Stimulated activated naive B cell treated with anti-CD40 and anti-IgM and Interleukin-4, amounts not matched to agents 10 μg/mL and 1 μg/mL and 100 μg/mL, for 72 hours (primary cell): Measurements from ENCODE around the gene TARBP2.

Source experiments
- ATAC-seq, 2 donors: fragments of 150-1000 bp; cut with Tn5 transposase; replicated peaks; 2 replicates each; pipeline ENCODE4 v1.10.0; 2021; ENCODE audit warnings: moderate library complexity in 1 of 2
- DNase-seq: peaks from one replicate; pipeline ENCODE4 v3.0.0; 2021
- H3K27ac Mint-ChIP-seq: one replicate; pipeline ENCODE4 v1.8.0; 2022; ENCODE audit warnings: mild to moderate bottlenecking, mixed read lengths
- H3K27me3 Mint-ChIP-seq, 2 donors: one replicate each; pipeline ENCODE4 v1.8.0; 2022; ENCODE audit warnings: mixed read lengths in 2 of 2
- H3K36me3 Mint-ChIP-seq, 2 donors: one replicate each; pipeline ENCODE4 v1.8.0; 2022; ENCODE audit warnings: mixed read lengths in 2 of 2, mild to moderate bottlenecking in 1 of 2
- H3K4me1 Mint-ChIP-seq, 2 donors: one replicate each; pipeline ENCODE4 v1.8.0; 2022; ENCODE audit warnings: mixed read lengths in 2 of 2, mild to moderate bottlenecking in 1 of 2
- H3K4me3 Mint-ChIP-seq, 2 donors: one replicate each; pipeline ENCODE4 v1.8.0; 2022; ENCODE audit warnings: mild to moderate bottlenecking in 2 of 2, mixed read lengths in 2 of 2, moderate library complexity in 1 of 2
- H3K9me3 Mint-ChIP-seq, 2 donors: one replicate each; pipeline ENCODE4 v1.8.0; 2022; ENCODE audit warnings: mixed read lengths in 2 of 2, mild to moderate bottlenecking in 1 of 2

The TARBP2 gene

DNA sequence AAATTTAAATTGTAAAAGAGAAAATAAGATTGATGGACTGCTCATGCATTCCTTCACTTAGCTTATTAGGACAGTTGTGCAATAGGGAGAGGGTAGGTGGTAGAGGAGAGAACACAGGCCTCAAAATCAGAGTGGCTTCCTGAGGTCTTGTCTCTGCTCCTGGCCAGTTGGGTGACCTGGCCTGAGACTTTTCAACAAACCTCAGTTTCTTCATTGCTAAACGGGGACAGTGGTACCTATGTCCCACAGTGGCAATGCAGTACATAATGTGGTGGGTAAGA is 4.4 kb upstream of the TARBP2 start:
- Mint-ChIP-seq H3K4me1 (peaks cover 30 to 50% of the 10 kb centered on the region in 2 donors), H3K4me3 (no peak overlapping the region), H3K9me3 (no peaks in the 10 kb centered on the region), H3K27me3 (no peaks in the 10 kb centered on the region), H3K27ac (no peak overlapping the region), H3K36me3 (peaks cover 0 to under 1% of the 10 kb centered on the region in 2 donors)
- ATAC-seq (no peak), DNase-seq (no peak)

- Mint-ChIP-seq H3K9me3 (peaks cover 0 to 4% of the 10 kb centered on the region in 2 donors), H3K27me3 (no peaks in the 10 kb centered on the region), H3K27ac (no peak overlapping the region), H3K4me3 (no peak overlapping the region), H3K4me1 (peaks cover 30 to 50% of the 10 kb centered on the region in 2 donors), H3K36me3 (peaks cover 4 to 7% of the 10 kb centered on the region in 2 donors)
- DNase-seq (no peak), ATAC-seq (no peak)
Observed at GRCh38 chr12:53497461-53497860, 3.6 kb upstream of the TARBP2 start.

GRCh38 chr12:53498235-53498630 is 2.9 kb upstream of the TARBP2 start:
- H3K36me3 Mint-ChIP-seq: peaks cover 4 to 7% of the 10 kb centered on the region in 2 donors
- H3K27me3 Mint-ChIP-seq: no peaks in the 10 kb centered on the region
- peak overlapping the region; percentile 85 to 86 for H3K4me3 Mint-ChIP-seq
- peaks cover 28 to 49% of the 10 kb centered on the region in 2 donors for H3K4me1 Mint-ChIP-seq
- H3K27ac Mint-ChIP-seq: peak overlapping the region; percentile 89
- H3K9me3 Mint-ChIP-seq: peaks cover 0 to 4% of the 10 kb centered on the region in 2 donors
- ATAC-seq (no peak), DNase-seq (no peak)

DNA sequence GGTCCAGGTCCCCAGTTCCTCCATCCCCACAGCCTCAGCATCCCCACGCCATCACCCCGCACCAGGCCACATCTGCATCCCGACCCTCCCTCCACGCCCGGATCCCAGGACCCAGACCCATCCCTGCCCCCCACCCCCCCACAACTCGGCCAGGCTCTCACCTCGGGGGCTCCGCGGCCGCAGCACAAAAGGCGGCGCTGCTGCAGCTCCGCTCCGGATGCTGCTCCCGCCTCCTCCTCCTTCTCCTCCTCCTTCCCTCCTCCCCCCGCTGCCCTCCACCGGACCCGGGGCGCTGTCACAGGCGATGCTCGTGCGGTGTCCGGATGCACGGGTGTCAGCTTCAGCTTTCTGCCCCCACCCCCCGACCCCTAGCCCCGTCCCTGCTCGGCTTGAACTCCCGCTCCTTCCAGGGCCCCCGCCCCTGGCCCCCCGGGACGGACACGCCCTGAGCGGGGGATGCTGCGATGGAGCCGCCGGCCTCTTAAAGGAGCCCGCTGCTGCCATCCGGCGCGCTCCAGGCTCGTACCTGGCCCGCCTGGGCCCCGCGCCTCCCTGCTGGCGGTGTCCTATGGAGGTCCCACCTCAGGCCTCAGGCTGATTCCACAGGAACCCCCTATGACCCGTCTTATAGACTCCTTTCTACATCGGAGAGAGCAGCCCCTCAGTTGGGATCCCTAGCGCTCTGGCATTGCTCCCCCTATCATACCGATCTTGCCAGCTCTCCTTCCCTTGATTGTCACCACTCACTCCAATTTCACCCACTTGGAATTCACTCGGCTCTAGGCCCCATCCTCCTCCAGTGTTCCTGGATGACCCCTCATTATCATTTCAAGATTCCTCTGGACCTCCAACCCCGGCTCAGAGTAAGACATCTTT is 1.6 kb upstream of the TARBP2 start, which contains the start of gene MAP3K12:
MAP3K12 (minus strand) TSS at position 193 of the 876 bp plus-strand sequence. CDS start 12,067 bp downstream, outside the sequence.
- peak within 1 kb of the TSS; percentile 99 for H3K27ac Mint-ChIP-seq
- H3K9me3 Mint-ChIP-seq: peaks cover 0 to 4% of the 10 kb centered on the region in 2 donors
- peaks cover 25 to 43% of the 10 kb centered on the region in 2 donors for H3K4me1 Mint-ChIP-seq
- peaks cover 7 to 19% of the 10 kb centered on the region in 2 donors for H3K36me3 Mint-ChIP-seq
- no peaks in the 10 kb centered on the region for H3K27me3 Mint-ChIP-seq
- H3K4me3 Mint-ChIP-seq: peak within 1 kb of the TSS; percentile 85 to 86
- DNase-seq (peak; percentile 54), ATAC-seq (no peak)

GRCh38 chr12:53500142-53500775 is 824 bp upstream of the TARBP2 start:
- H3K9me3 Mint-ChIP-seq: peaks cover 0 to 4% of the 10 kb centered on the region in 2 donors
- ATAC-seq: no peak
- H3K4me3 Mint-ChIP-seq: peak overlapping the region; percentile 85 to 86
- no peak for DNase-seq
- peaks cover 12 to 25% of the 10 kb centered on the region in 2 donors for H3K36me3 Mint-ChIP-seq
- peaks cover 28 to 51% of the 10 kb centered on the region in 2 donors for H3K4me1 Mint-ChIP-seq
- peak overlapping the region; percentile 99 for H3K27ac Mint-ChIP-seq
- H3K27me3 Mint-ChIP-seq: no peaks in the 10 kb centered on the region

GRCh38 chr12:53501615-53502181 is 615 bp downstream of the TARBP2 start:
- Mint-ChIP-seq H3K4me1 (peaks cover 32 to 54% of the 10 kb centered on the region in 2 donors), H3K36me3 (peaks cover 20 to 31% of the 10 kb centered on the region in 2 donors), H3K4me3 (peak overlapping the region; percentile 85 to 86), H3K27me3 (no peaks in the 10 kb centered on the region), H3K27ac (peak overlapping the region; percentile 99), H3K9me3 (peaks cover 0 to 4% of the 10 kb centered on the region in 2 donors)
- DNase-seq: no peak
- no peak for ATAC-seq

GRCh38 chr12:53502331-53502730 is 1.2 kb downstream of the TARBP2 start:
- H3K27ac Mint-ChIP-seq: no peak overlapping the region
- peaks cover 0 to 4% of the 10 kb centered on the region in 2 donors for H3K9me3 Mint-ChIP-seq
- ATAC-seq (no peak), DNase-seq (no peak)
- H3K4me3 Mint-ChIP-seq: peak overlapping the region; percentile 85 to 86
- peaks cover 32 to 54% of the 10 kb centered on the region in 2 donors for H3K4me1 Mint-ChIP-seq
- no peaks in the 10 kb centered on the region for H3K27me3 Mint-ChIP-seq
- H3K36me3 Mint-ChIP-seq: peaks cover 23 to 38% of the 10 kb centered on the region in 2 donors

- Mint-ChIP-seq H3K27me3 (no peaks in the 10 kb centered on the region), H3K4me3 (peak overlapping the region in 1 of 2 donors; percentile 2), H3K9me3 (peaks cover 0 to 4% of the 10 kb centered on the region in 2 donors)
Observed at GRCh38 chr12:53502983-53503728, 2.1 kb downstream of the TARBP2 start.

DNA sequence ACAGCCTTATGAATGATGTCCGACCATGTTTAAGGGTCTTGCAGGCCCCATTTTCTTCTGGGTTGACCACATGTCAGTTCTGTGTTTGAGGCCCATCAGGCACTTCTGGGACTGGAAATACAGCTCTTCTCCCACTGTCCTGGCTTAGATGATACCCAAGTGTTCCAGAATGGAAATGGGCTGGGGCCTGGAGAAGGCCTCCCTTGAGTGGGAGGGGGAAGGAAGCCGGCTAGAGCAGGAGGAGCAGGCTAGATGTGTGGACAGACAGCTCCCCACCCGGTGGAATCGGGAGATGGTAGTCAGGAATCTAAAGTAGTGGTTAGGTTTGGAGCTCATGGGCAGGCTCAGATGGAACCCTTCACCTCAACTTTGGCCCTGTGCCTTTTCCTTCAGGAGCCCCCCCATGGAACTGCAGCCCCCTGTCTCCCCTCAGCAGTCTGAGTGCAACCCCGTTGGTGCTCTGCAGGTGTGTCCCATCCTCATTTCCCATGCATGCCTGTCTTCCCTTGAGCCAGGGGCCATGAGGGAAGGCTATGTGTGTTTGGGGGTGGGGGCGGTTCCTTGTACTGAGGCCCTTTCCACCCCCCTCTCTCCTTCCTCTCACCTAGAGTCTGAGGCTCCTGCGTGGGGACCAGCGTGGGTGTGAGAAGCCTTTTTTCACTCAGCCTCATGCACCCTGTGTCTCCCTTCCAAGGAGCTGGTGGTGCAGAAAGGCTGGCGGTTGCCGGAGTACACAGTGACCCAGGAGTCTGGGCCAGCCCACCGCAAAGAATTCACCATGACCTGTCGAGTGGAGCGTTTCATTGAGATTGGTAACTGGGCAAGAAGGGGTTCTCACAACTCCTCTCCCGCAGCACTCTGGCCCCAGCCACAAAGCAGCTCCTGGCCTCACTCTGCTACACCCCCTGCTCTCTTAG is 3.2 kb downstream of the TARBP2 start:
- Mint-ChIP-seq H3K4me3 (peak overlapping the region in 1 of 2 donors; percentile 12), H3K4me1 (peaks cover 28 to 46% of the 10 kb centered on the region in 2 donors), H3K27ac (peak overlapping the region; percentile 37), H3K27me3 (no peaks in the 10 kb centered on the region), H3K9me3 (peaks cover 0 to 4% of the 10 kb centered on the region in 2 donors), H3K36me3 (peaks cover 30 to 44% of the 10 kb centered on the region in 2 donors)
- no peak for ATAC-seq
- DNase-seq: no peak

More at GRCh38 chr12:53502983-53503728, 2.1 kb downstream of the TARBP2 start:
- DNase-seq (no peak), ATAC-seq (no peak)
- peaks cover 28 to 41% of the 10 kb centered on the region in 2 donors for H3K36me3 Mint-ChIP-seq
- H3K4me1 Mint-ChIP-seq: peaks cover 33 to 51% of the 10 kb centered on the region in 2 donors
- peak overlapping the region; percentile 5 for H3K27ac Mint-ChIP-seq

DNA sequence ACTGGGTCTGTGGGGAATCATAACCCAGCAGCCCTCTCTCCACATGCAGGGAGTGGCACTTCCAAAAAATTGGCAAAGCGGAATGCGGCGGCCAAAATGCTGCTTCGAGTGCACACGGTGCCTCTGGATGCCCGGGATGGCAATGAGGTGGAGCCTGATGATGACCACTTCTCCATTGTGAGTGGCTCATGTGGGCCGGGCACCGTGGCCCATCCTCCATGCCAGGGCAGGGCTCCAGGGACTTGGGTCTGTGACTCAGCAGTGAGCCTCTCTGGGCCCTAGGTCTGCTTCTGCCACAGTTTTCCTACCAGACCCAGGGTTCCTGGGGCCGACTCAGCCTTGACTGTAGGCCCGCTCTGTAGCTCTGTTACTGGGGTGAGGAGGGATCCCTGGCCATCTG is 4.0 kb downstream of the TARBP2 start:
- Mint-ChIP-seq H3K4me3 (peak overlapping the region in 1 of 2 donors; percentile 12), H3K4me1 (peaks cover 24 to 41% of the 10 kb centered on the region in 2 donors), H3K9me3 (peaks cover 0 to 4% of the 10 kb centered on the region in 2 donors), H3K36me3 (peaks cover 30 to 44% of the 10 kb centered on the region in 2 donors), H3K27ac (peak overlapping the region; percentile 37), H3K27me3 (no peaks in the 10 kb centered on the region)
- DNase-seq: no peak
- ATAC-seq: no peak

DNA sequence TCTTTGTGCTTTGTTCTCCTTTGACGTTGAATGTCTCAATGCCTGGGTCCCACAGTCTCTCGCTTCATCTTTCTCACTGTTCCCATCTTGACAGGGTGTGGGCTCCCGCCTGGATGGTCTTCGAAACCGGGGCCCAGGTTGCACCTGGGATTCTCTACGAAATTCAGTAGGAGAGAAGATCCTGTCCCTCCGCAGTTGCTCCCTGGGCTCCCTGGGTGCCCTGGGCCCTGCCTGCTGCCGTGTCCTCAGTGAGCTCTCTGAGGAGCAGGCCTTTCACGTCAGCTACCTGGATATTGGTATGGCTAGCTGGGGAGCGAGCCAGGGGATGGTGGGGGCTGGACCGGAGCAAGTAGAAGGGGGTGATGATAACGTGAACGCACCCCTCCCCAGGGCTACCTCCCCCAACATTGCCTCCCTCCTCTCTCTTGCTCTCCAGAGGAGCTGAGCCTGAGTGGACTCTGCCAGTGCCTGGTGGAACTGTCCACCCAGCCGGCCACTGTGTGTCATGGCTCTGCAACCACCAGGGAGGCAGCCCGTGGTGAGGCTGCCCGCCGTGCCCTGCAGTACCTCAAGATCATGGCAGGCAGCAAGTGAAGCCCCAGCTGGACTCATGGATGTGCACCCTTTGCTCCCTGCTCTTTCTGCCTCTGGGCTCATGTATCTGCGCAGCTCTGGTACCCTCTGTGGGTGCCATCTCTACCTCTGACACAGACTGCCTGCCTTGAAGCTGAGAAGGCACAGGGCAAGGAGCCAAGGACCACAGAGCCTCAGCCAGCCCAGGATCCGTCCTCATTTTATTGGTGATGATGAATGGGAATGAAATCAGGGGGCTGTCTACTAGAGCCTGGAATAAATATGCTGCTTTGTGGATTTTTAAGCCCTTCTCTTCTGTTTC is 4.7 kb downstream of the TARBP2 start:
- DNase-seq: no peak
- no peaks in the 10 kb centered on the region for H3K27me3 Mint-ChIP-seq
- peaks cover 31 to 44% of the 10 kb centered on the region in 2 donors for H3K36me3 Mint-ChIP-seq
- H3K9me3 Mint-ChIP-seq: peaks cover 0 to 4% of the 10 kb centered on the region in 2 donors
- peaks cover 23 to 38% of the 10 kb centered on the region in 2 donors for H3K4me1 Mint-ChIP-seq
- H3K27ac Mint-ChIP-seq: peak overlapping the region; percentile 83
- ATAC-seq: no peak
- H3K4me3 Mint-ChIP-seq: no peak overlapping the region

DNA sequence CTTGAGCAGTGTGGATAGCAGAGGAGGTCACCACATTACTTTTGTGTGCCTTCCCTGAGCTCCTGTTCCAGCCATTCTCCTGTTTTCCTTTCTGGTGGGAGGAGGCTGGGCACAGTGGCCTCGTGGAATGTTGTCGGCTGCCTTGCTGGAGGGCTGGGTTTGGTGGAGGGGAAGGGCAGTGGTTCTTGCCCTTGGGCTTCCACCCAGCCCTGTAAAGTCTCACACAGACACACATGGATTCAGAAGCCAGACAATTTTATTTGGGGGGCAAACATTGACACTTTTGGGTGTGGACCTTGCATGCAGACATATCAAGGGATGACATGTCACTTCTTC is 5.3 kb downstream of the TARBP2 start:
- H3K27me3 Mint-ChIP-seq: no peaks in the 10 kb centered on the region
- H3K27ac Mint-ChIP-seq: no peak overlapping the region
- DNase-seq (no peak), ATAC-seq (no peak)
- peaks cover 0 to 4% of the 10 kb centered on the region in 2 donors for H3K9me3 Mint-ChIP-seq
- H3K4me1 Mint-ChIP-seq: peaks cover 23 to 38% of the 10 kb centered on the region in 2 donors
- H3K4me3 Mint-ChIP-seq: no peak overlapping the region
- peaks cover 33 to 45% of the 10 kb centered on the region in 2 donors for H3K36me3 Mint-ChIP-seq
